Stimulated activated CD8-positive, alpha-beta memory T cell treated with anti-CD3 and anti-CD28 coated beads, Interleukin-4, amount 100 ng/mL, for 48 hours (primary cell): ENCODE results near the gene CUEDC1.
A peak's percentile ranks its signal among the peaks of the same experiment; 100 is the strongest.
"Not testable (repeated sequence)": the region's sequence is repeated elsewhere in the genome, so short reads cannot be mapped to it uniquely, and the experiment has no call there.

Experiments
- DNase-seq: peaks from one replicate; pipeline ENCODE4 v3.0.0-alpha.2; 2020

The CUEDC1 gene

DNA sequence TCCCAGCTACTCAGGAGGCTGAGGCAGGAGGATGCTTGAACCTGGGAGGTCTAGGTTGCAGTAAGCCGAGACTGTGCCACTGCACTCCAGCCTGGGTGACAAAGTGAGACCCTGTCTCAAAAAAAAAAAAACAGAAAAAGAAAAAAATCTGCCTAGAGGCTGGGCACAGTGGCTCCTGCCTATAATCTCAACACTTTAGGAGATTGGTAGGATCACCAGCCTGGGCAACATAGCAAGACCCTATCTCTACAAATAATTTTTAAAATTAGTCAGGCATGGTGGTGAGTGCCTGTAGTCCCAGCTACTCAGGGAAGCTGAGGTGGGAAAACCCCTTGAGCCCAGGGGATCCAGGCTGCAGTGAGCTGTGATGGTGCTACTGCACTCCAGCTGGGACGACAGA is 17.7 kb downstream of the CUEDC1 start:
- no peak for DNase-seq

DNA sequence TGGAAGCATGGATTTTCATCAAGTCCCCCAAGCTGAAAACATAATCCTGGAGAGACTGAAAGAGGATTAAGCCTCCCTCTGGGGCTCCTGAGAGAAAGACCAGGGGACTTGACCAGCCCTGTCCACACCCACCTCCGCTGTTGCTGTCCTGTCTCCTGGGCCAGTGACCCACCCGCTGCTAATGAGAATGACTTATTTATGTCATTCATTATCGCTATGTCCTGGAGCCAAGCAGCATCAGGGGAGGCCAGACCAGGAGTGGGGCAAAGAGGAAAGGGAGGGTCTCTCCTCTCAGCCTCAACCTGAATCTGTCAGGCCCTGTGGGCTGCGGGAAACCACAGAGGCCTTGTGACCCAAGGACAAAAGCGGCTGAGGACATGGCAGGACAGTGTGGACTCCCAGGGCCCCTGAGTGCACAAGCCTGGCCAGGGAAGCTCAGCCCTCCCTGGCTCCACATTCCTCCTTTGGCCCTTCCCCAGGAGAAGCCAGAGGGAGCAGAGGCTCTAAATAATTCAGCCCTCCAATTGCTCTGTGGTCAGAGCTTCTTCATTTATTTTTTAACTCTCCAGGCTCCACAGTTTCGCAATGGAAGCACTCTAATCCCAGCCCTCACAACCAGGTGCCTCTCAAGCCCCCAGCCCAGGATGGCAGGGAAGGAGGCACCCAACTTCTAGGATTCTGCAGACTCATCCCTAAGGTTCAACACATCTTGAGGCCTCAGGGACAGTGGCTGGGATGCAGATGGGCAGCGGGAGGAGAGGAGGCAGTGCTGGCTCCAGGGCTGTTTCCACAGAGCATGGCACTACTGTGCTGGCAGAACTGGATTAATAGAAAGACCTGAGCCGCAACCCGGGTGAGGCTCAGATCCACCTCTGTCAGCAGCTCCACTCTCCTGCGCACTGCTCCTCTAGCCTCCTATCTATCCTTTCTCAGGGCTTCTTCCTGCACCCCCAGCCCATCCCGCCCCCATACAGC is 19.1 kb downstream of the CUEDC1 start:
- no peak for DNase-seq

DNA sequence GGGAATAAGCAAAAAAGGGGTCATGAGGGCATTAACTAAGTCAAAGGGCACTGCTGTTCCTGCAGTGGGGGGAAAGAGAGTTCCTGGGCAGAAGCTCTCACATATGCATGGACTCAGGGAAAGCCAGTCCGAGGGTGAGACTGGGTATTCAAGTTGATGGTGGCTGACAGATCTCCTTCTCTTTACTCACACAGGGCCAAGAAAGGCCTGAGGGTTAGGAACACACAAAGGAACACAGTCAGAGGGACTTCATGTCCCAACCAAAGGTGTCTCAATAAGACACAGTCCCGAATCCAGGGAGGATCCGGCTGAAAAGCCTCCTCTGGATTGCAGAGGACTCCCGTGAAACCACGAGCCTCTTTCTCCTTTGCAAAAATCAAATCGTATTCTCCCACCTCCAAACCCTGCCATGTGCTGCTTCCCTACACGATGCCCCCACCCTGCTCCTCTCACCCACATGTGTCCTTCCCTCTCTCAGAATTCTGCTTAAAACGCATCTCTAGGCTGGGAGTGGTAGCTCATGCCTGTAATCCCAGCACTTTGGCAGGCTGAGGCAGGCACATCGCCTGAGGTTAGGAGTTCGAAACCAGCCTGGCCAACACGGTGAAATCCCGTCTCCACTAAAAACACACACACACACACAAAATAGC is 23.6 kb downstream of the CUEDC1 start:
- DNase-seq, result no peak

DNA sequence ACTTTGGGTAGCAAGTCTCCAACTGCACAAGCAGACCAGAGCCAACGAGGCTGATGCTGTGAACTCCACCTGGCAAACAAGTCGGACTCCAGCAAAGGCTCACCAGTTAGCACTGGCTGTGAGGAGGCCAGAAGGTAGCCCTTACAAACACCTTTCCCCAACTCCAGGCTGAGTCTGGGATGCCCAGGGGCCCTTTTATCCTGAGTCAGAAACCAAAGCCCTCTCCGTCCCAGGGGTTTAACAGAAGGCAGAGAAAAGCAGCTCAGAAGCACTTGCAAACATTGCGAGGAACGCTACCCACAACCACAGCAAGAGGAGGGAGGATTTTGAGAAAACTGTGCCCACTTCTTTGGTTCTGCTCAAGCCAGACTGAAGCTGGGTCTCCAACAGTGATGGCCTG is 25.0 kb downstream of the CUEDC1 start:
- DNase-seq, result no peak

DNA sequence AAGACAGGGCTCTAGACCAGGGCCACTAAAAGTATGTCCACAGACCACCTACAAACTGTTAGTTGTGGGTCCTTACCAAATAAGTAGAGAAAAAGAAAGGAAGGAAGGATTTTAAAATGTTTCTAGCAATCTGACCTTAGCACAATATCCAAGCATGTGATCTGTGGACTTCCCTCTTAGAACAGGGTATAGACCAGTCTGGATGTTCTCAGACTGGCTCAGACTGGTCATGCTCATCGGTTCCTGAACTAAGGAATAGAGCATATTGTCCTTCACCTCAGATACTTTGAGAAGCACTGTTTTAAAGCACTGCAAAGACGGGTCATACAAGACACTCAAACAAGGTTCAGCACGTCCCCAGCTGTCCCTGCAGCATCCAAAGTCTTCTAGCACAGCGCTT is 25.8 kb downstream of the CUEDC1 start:
- no peak for DNase-seq

DNA sequence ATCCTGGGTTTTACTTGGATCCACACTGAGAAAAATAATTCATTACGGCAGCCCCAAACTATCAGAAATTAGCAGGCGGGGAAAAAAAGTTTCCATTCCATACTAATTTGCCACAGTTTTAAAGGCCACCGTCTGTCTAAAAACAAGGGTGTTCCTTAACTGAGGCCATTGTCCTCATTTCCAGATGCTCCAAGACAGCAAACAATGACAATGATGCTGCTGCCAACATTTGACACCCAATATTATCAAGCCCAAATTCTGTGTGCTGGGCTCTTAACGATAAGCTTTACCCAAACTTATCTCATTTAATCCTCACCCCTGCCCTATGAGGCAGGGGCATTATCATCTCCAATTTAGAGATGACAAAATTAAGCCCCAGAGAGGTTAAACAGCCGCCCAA is 26.3 kb downstream of the CUEDC1 start:
- no peak for DNase-seq

DNA sequence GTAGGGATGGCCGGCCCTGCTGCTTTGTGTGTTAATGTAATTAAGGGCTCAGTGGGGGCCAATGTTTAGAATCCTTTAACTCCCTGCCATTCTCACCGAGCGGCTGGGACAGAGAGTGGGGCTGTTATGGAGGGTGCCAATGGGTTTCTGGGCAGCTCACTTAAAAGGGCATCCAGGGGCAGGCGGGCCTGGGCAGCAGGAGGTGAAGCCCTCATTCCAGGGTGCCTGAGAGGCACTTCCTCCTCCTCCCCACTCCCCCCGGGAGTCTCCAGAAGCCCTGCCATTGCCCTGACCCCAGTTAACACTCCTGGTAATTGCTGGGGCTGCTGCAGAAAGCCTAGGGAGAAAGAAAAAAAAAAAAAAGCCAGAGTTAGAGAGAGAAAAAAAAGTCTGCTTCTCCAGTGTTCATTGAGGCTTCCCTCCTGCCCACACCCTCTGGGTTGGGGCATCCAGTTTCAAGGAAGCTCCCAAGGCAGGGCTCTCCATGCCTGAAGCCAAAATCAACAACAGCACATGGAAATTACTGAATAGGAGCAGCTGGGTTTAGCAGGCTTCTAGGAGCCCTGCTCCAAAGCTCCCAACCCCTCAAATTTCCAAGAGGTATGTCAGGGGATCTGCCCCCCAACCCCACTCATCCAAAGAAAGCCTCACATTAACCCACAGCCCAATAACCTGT is 28.0 kb downstream of the CUEDC1 start:
- DNase-seq, result no peak

DNA sequence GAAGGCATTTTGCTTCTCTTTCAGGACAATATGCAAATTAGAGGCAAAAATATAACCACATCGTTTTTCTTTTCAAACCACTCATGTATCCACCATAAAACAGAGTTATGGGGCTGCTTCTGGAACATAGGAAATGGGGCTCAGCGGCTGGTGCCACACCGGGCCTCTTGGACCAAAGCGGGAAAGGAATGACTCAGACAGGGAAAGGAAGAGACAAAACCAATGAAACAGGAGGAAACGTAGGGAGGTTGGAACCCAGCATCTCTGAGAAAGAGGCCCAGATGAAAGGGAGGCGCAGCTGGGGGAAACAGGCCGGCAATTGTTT is 28.5 kb downstream of the CUEDC1 start:
- DNase-seq, result no peak

DNA sequence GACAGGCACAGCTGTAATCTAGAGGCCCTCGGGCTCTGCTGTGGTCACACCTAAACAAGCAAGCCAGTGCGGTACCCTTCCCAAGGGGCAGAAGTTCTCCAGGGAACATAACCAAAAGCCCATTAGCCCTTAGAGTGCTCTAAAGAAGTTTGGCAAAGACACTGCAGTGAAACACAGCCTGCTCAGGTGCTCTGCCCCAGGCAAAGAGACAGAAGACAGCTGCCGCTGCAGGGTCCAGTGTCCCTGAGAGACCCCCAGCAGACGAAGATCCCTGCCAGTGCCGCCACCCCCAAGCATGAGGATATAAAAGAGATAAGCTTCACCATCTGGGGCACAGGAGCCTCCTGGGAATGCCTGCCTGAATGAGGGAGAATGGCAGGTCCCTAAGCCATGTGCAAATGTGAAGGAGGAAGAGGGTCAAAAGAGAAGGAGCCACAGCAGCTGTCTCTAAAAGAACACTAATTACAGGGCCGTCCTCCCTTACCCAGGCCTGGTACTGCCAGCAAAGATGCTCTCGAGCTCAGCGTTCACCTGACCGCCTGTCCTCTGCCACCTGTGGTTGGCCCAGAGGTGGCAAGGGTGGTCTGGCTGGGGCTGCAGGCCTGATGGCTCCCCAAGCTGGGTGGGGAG is 29.7 kb downstream of the CUEDC1 start:
- no peak for DNase-seq

DNA sequence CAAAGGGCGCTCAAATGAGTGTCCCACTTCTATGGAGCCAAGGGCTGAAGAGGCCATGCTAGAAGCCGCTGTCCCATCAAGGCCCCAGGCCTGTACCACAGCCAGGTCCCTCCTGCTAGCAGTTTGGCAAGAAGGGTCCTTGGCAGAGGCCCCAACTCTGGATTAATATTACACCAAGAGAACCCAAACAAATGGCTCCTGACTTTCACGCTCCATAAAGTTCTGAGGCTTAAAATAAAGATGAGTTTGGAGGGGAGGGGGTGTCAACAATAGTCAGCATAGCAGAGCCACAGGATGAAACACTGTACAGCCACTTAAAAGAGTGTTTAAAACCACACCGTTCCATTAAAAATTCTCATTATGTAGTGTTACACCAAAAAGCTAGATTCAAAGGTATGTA is 30.5 kb downstream of the CUEDC1 start:
- DNase-seq, result no peak

DNA sequence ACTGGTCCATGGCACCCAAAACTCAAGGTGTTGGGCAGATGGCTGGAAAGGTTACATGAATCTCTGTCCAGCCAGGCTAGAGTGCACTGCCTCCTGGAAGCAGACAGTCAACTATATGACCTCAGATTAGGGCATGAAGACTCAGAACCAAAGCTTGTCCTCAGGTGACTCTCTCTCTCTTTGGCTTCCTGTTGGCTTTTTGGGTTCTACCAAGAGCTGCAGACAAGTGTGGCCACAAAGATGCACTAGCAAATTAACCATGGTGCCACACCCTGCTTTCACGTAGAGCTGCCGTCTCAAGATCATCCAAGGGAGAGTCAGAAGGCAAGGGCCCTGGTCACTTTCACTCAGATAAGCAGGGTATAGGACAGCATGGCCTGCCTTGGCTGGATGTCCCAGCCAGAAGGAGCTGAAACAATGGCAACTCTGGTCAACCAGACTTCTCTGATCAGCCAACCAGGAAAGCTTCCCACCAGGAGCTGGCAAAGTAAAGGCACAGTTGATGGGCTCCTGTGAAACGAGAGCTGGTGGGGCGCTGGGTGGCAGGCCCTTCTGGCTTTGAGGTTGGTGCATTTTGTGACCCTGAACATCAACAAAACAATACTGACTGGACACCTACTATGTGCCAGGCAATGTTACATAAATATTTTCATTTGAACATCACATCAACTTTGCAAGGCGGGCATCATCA is 31.9 kb downstream of the CUEDC1 start:
- no peak for DNase-seq

DNA sequence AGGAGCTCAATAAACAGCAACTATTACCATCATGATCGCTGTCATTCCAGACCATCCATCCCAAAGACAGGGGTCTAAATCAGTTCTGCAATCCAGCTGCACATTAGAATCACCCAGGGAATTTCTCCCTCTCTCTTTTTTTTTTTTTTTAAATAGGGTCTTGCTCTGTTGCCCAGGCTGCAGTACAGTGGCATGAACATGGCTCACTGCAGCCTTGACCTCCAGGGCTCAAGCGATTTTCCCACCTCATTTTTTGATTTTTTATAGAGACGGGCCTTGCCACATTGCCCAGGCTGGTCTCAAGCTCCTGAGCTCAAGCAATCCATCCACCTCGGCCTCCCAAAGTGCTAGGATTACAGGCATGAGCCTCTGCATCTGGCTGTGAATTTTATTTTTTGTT is 32.5 kb downstream of the CUEDC1 start:
- not testable (repeated sequence) for DNase-seq

DNA sequence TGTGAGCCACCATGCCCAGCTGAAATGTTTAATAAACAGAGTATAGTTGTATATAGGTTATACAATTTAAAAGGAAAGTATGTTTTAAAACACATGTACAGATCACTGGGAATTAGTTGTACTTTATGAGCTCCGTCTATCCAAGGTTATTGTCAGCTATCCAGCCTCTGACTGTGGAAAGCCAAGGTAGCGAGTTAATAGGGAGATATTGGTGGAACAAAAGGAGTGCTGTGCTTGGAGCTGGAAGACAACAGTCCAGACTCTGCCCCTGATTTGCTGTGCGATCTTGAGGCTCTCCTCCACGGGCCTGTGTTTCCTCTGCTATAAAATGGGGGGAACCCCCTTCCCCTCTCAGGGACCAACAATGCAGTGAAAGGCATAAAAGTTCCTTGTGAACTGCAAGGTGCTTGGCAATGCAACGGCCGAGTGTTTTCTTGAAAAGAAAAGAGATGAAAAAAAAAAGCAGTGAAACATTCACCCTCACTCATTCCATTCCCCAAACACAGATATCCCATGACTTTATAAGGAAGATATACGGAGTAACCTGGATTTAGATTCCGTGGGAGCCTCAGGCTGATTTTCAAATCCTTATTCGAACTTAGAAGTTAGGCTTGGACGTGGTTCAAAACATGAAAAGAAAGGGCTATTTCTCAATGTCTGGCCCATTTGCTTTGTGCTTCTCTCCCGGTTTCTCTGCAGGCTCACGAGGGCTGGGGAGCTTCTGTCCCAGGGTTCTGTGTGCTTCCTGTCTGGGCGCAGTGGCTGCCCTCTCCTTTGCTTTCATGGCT is 34.1 kb downstream of the CUEDC1 start:
- no peak for DNase-seq

DNA sequence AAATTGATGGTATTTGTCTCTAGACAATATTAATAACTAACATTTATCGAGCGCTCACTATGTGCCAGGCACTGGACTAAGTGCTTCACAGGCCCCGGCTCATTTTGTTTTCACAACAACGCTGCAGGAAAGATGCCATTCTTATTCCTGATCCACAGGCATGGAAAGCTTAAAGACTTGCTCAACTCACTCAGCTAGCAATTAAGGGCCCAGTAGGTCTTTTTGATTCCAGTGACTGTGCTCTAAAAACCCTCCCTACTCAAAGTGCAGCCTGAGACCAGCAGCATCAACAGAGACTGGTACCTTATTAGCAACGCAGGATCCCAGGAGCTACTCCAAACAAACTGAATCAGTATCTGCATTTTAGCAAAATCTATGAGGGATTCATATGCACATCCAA is 35.3 kb downstream of the CUEDC1 start:
- no peak for DNase-seq

DNA sequence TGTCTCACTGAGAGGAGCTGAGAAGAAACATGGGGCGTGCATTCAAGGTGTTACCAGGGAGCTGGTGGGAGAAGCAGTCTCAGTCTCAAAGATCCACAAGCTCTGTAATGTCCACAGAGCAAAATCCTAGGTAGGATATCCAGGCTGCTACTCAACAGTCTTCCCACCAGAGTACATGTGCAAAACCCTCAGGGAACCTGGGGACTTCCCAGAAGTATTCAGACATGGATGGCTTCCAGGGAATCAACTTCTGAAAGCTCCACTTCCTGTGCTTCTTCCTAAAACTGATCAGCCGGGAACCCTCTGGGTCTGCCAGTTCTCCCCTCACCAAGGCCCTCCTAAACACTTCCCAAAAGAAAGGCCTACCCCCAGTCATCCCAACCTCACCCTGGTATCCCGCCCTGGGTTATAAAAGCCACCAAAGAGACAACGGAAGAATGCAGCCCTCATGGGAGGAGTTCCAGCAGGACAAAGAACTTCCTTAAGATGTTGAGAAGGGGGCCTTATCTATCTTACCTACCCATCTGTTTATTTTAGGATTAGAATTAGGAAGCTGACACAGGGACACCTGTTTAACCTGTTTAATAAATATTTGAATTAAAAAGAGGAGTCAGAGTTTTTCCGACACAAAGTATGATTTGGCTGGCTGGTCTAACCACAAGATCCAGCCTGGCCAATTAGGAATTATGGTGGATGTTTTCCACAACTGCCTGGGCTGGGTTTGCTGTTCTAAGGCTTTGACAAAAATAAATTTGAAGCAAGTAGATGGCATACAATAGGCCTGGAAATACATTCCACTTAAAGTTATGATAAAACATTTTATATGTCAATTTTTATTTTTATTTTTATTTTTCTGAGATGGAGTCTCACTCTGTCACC is 37.0 kb downstream of the CUEDC1 start:
- DNase-seq, result no peak

DNA sequence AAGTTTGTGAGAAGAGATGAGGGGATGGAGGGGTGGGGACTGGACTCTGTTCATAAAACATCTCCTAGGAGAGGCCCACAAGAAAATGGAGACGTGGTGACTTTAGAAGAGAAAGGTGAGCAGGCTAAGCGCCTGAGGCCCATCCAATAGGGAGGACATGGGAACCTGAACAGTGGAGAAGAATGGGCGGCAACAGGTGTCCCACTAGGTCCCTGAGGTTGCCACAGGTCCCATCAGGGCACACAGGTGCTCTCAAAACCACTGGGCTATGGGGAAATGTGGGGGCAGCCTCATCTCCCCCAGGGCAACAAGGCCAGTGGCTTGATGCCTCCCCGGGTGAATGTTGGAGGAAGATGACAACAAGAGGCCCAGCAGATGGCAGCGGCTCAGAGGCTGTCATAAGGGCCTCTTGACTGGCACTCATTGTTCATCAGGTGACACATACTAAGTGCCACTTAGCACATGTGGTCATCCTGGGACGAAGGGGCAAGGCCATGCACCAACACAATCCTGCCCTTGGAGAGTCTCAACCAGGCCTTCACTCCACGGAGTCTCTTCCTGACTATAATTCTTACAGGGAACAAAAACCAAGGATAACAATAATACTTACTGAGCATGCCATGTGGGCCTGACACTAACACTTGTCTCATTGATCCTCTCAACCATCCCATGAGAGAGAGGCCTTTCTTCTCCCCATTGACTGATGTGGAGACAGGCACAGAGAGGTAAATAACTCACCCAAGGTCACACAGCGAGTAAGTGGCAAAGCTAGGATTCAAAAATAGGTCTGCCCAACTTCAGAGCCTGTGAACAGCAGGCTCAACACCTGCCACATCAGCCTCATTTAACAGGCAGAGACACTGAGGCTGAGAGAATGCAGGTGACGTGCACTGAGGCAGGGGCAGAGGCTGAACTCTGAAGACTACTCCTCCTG is 38.0 kb downstream of the CUEDC1 start:
- peak; percentile 40 for DNase-seq

DNA sequence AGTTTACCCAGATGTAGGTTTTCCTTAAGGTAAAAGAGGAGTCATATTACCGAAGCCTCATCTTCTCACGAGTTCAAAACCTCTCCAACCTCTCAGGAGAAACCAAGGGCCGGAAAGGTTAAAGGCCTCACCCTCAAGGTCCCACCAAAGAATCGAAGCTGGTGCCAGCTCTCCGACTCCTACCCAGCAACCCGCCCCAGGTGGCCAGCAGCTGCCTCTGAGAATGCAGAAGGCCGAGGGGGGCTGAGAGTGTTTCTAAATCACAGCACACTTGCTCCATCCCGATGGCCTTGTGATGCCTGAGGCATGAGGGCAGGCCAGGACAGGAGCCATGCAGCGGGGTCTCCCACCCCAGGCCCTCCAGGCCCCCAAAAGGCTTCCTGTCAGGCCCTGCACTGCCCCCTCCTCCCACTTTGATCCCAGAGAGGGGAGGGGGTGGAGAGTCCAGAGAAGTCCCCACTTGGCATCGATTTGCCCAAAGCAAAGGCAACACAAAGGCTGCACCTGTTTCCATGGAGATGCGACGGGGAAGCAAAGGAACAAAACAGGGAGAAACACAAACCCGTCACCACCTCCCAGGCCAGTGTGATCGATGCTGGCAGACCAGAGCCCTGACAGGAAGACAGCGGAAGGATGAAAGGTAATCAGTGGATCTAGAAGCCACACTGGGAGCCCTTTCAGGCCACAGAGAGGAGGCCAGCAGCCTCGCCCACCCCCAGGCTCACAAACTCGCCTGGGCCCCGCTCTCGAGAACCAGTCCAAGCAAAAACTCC is 39.0 kb downstream of the CUEDC1 start:
- no peak for DNase-seq

DNA sequence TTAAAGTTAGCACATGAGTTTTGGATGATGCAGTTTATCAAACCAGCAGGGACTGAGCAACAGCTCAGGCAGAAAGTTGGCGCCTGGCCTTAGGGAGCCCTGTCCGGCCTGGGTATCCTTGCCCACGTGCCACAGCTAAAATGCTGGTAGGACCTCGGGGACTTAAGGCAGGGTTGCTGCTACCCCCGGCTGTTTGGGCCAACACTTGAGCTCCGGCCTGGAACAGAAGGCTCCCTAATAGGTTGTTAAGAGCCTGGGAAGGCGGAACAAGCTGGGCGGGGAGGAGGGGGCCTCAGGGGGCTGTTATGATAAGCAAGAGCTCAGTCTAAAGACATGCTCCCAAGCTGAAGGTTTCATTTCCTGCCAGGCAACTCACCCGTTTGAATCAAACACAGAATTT is 39.7 kb downstream of the CUEDC1 start:
- DNase-seq, result no peak
